Activated naive CD4-positive, alpha-beta T cell treated with Interleukin-2 at 50 U/mL for 16 hours (primary cell): ENCODE results near the gene HUS1.
"Not testable (repeated sequence)": the region's sequence is repeated elsewhere in the genome, so short reads cannot be mapped to it uniquely, and the experiment has no call there.

Source experiments
- DNase-seq: peaks from one replicate; pipeline ENCODE4 v3.0.0-alpha.2; 2020

Gene HUS1

DNA sequence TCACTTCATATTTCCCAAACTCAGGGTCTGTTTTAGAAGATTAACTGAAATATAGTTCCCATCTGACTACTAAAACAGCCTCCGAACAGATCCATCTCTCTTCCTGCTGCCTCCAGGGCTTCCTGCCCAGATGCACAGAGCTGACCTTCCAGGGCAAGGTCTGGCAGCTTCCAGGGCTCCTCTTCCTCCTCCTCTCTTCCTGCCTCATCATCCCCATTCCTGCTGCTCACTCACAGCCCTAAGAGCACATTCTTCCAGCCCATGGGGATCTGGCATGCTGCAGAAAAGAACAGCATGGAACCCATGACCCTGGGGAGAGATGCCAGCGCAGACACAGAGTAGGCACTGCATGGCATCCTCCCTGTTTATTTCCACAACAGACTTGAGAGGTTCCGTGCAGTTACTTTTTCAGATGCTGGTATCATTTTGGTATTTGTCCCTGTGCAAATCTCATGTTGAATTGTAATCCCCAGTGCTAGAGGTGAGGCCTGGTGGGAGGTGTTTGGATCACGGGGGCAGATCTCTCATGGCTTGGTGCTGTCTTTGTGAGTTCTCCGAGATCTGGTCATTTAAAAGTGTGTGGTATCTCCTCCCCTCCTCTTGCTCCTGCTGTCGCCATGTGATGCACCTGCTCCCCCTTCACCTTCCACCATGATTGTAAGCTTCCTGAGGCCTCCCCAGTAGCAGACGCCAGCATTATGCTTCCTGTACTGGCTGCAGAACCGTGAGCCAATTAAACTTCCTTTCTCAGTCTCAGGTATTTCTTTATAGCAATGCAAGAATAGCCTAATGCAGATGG is 35.5 kb downstream of the HUS1 start:
- DNase-seq, result no peak

DNA sequence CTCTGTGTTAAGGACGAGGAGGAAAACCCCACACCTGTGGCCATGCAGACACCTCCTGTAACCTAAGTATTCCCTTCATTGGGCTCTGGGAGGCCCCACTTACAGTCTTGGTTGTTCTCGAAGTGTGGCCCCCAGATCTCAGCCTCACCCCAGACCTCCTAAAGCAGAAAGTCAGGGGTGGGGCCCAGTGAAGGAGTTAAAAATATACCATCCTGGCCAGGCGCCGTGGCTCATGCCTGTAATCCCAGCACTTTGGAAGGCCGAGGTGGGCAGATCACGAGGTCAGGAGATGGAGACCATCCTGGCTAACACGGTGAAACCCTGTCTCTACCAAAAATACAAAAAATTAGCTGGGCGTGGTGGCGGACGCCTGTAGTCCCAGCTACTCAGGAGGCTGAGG is 36.8 kb downstream of the HUS1 start:
- DNase-seq, result not testable (repeated sequence)

DNA sequence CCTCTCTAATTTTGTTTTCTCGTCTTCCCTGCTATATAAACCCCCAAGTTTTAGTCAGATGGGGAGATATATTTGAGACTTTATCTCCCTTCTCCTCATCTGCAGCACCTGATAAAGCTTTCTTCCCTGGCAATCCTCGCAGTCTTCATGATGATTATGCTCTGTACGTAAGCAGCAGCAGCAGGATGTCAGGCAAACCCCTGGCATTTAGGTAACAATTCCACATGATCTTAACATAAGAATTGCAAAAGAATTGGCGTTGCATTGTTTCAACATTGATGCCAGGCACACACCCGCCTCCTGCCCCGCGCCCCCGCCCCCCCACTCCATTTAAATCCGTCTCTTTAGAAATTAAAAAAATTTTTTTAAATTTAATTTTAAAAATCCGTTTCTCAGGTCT is 37.3 kb downstream of the HUS1 start:
- no peak for DNase-seq

DNA sequence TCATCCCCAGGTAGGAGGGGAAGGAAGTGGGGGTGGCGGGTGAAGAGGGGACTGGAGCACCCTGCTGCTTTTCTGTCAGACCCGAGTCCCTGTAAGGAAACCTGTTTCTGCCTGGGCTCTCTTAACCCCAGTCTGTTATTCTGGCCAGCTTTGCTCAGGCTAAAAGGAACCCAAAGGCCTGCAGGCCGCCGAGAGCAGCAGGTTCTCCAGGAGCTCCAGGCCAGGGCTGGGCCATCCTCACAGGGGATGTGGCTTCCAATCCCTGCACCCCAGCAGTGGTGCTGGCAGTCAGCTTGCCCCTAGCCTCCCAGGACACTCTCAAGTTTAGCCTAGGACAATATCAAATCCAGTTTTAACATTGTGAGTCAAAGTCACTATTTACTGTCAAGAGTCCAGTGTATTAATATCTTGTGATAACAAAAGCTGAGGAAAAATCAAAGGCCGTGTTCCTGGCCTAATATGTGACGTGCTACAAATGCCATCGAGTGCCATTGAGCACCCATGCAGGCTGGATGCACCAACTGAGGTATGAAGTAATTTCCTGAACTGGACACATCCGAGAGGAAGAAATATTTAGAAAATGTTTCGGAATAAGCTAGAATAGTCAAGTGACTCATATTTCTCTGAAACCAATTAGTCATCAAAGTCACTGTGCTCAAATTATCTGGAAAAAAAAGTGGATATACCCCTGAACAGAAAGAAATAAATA is 38.1 kb downstream of the HUS1 start:
- DNase-seq, result no peak

DNA sequence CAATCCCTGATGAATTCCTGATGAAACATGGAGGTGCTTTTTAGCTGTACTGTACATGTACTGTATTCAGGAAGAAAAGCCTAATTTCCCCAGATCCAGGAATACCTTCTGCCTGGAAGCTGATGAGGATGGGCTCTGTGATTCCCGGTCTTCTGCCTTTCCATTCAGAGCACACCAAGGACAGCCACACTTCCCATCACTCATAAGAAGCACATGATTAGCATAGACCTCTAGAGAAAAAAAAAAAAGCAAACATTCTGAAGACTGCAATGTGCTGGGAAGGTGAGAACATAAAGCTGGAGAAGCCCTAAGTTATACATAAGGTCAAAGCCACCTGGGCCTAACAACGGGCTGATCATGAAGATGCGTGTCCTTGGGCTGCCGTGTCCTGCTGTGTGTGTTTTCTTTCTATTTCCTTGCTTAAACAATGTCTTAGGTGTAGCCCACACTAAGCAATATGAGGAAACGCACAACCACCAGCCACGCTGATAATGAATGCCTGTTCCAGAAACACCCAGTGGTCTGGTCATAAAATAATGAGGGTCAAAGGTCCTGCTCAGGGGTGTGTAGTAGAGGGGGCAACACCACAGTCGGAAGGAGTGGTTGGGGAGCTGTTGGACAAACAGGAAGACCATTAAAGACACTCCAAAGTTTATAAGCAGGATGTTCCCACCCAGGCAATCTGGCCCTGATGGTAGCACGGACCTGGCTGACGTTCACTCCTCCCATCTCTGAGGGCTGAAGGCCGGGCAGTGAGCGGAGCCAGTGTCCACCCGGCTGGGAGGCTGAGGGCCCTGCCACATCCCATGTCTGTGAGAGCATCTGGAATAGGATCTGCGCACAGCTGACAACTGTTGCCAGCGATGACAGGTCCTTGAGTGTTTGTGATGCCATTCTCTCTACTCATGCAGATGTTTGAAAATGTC is 39.1 kb downstream of the HUS1 start:
- DNase-seq, result no peak

DNA sequence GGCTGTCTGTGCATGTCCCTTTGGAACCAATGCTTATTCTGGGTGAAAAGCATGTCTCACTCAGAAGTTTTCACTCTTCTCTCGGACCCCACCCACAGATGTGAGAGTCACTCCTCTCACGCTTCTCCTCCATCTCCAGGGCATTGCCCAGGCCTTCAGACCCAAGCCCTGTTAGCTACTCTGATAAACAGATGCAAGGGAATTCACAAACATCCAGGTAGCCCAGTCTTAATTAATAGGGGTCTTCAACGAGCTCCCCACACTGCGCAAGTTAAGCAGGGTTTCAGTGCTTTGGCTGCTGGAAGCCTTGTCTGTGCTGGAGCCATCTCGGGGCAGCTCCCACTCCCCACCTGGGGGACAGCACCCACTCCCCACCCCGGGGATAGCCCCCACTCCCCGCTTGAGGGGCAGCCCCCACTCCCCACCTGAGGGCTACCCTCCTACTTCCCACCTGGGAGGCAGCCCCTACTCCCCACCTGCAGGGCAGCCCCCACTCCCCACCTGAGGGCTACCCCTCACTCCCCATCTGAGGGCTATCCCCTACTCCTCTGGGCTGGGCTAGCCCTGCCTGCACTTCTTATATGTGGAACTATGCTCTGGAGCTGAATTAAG is 39.9 kb downstream of the HUS1 start:
- no peak for DNase-seq

DNA sequence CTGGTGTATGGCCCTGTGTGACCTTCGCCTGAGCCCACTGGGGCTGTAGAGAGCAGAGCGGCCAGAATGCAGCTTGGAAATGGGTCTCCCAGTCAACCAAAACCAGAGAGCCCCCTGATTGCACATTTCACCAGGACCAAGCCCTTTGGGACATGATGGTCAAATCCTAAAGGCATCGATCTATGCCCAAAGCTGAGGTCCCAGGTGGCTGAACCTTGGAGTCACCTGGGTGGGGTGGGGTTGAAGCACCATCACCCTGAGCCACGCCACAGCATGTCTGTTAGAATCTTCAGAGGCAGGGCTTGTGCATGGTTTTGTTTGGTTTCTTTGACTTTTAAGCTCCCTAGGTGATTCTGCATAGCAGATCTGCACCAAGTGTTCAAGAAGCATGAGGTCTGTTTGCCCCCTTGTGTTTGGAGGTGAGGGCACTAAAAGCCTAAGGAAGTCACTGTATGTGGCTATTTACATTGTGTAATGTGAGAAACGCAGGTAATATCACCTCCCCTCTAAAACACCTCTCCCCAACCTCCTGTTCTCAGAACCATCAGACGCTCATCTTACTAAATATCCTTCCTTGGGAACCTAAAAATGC is 40.7 kb downstream of the HUS1 start:
- DNase-seq, result no peak

DNA sequence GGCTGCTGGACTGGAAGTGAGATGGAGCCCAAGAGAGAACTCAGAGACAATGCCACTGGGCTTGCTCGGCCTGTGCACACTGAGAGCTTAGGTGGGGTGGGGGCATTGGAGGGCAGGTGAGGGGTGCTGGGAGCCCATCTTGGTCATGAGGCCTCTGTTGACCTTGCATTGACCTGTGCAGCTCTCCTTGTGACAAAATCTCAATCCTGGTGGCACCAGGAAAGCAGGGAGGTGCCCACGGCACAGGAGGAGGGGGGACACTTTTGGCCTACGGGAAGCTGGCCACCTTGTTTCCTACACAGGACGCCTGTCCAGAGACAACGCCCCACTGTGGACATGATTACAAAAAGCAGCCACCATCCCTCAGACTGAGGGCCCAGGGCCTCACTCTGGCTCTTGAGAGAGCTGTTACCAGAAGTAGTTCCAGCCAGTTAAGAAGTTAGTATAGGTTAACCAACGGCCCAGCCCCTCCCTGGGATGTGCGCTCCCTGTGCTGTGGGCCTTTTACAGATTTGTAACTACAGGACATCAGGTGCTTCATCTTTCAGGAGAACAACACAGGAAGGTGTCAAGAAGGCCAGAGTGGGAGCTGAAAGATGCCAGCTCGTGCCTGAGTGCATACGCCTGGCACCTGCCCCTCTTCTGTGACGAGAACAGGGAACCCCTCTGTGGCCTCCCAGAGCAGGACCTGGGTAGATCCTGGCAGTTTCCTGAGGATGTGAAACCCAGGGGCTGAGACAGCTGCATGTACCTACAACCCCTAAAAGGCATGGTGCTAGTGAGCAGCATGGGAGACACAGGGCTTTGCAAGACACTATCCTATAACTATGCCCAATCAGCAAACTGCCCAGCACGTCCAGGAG is 41.5 kb downstream of the HUS1 start:
- no peak for DNase-seq

DNA sequence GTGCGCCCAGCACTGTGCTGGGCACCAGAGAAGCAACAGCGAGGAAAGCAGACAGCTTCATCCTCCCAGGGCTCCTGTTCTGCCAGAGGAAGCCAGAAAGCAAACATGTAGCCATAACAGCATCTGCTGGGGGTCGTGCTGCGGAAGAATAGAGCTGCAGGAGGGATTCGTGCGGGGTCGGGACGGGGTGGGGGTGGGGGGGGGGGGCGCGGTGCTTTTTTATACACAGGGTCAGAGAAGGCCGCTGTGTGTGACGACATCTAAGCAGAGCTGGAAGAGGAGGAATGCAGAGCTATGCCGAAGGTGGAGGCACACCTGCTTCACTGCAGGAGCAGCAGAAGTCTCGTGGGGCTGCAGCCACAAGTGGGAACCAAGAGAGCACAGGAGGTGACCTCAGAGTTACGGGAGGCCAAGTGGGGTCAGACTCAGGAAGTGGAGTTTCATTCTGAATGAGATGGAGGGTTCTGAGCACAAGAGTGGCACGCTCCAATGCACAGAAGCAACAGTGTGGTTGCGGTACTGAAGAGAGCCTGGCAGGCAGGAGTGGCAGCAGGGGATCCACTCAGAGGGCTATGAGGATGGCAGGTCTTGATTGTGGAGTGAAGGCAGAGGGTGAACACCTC is 42.2 kb downstream of the HUS1 start:
- no peak for DNase-seq

DNA sequence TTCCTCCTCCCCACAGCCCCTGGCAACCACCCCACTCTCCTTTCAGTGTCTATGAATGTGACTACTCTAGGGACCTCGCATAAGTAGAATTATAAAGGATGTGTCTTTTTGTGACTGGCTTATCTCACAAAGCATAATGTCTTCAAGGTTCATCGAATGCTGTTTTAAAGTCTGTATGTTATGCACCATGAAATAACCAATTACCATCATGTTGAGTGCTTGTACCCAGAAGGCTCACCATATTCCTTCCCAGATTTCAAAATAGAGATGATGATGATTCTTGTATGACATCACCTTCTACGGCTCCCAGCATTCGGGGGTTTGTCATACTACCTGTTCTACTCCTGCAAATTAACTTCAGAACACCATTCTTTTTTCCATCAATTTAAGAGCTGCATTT is 43.1 kb downstream of the HUS1 start:
- no peak for DNase-seq

DNA sequence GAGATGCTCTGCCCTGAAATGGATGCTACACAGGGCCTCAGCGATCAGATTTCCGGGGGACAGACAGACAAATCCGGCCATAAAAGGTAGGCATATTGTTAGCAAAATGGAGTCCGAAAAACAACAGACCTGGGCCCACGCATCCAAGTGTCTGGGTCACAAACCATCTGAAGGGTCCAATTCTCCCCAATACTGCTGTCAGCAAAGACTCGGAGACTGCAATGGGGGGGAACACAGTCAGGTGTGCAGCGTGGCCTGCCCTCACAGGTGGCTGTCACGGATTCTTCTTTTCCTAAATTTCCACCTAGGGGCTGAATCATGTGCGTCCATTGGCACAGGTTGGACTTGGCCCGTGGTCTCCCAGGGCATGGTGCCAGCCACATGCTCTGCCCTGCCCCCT is 44.1 kb downstream of the HUS1 start:
- DNase-seq, result no peak

DNA sequence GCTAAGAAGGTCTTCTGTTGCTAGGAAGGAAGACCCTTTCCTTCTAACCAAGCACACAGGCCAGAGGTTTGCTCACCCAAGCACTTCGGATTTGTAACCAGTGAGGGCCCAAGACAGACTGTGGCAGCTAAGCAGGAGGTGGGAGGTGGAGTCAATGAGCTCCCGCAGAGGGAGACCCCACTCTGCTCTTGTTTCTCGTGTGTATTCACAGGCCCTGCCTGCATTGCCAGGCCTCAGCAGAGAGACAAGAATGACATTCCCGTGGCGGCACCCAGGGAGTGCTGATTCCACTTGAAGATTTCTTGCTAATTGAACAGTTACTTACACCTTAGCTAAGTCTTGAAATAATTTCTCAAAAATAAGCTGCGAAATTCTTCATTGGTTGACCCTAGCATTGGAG is 44.6 kb downstream of the HUS1 start:
- DNase-seq, result no peak

DNA sequence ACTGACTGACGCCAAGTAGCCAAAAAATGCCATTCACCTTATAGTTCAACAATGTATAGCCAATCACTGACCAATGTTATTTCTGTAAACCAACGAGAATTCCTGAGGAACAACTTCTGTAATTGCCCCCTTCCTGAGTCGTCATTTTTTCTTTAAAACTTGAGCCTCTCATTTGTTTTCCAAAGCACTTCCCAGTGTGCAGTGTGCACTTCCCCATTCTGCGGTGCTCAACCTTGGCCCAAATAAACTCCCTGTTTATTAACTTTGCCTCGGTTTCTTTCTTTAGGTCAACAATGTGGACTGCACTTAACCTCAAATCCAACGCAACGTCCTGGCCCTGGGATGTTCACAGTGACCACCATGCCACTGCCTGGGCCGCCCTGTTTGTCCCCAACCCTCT is 46.2 kb downstream of the HUS1 start:
- DNase-seq, result no peak

DNA sequence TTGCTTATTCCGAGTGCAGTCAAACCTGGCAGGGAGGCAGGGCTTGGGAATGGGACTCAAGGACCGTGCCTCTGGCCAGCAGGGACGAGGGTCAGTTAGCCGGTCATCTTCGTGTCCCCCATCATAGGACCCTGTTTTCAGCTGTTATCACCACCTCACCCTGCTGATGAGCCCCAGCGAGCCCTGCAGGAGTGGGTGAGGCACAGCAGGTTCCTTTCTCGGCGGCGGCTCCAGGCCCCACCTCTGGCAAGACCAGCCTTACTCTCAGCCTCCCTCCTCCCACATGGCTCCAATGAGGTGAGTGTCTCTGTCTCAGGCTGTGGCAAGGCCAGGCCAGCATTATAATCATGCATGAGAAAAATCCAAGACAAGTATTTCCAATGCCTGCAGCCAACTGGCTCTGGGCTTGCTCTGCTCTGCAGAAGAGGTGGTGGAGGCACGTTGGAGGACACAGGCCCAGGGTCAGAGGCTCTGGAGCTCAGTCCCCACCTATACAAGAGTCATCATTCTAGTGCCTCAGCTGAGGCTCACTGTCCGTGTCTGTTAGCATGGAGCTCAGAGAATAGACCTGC is 46.9 kb downstream of the HUS1 start:
- no peak for DNase-seq

DNA sequence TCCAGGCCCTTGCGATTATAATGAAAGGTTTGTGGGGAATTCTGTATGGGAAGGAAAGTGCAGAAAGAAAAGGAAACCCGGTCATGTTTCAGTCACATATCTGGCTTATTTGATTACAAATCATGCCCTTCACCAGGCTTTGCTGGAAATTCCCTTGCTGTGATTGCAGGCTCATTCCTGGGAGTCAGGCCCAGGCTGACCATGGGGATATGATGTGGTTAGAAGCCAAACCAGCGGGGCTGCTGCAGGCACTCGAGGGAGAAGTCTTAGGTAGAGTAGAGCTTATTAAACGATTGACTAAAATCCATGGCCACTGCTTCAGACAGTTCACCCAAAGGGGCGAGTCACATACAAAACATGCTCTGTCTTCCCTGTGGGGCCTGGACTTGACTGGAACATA is 47.4 kb downstream of the HUS1 start:
- DNase-seq, result no peak

DNA sequence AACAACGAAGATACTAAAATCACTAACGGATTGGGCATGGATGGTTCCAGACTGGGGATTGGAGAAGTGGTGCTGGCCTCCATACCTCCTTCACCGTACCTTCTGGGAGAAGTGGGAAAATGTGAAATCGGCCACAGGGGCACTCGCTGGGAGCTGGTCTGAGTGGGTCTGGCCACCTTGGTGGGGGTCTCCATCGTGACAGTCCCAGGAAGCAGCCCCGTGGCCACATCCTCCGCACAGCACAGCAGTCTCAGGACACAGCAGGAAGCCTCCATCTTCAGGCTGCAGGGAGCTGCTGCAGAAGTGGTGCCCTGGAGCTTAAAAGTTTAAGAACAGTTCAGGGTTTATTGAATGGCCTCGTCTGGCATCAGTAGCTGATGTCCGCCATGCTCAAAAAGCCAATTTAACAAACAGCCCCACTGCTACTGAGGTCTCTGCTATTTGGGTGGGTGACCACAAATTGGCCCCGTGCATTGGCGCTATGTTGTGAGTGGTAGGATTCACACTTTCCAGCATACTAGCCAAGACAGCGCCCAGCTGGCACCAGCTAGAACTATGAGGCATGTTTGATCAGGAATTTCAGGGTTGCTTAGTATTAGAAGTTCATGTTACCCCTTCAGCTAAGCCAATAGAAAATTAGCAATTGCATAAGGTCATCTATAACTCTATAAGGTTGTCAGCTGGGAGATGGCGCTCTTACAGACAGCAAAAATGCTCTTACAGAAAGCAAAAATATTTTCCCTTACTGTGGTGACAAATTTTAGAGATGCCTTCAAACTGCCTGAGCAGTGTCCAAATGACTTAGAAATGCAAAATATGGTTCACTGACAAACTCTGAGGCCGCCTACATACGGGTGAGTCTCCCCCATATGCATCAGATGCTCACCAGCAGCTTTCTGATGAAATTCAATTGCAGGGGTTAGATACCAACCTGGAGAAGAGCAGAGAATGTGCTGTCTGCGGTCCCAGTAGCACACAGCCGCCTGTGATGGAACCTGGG is 48.1 kb downstream of the HUS1 start:
- DNase-seq, result no peak

DNA sequence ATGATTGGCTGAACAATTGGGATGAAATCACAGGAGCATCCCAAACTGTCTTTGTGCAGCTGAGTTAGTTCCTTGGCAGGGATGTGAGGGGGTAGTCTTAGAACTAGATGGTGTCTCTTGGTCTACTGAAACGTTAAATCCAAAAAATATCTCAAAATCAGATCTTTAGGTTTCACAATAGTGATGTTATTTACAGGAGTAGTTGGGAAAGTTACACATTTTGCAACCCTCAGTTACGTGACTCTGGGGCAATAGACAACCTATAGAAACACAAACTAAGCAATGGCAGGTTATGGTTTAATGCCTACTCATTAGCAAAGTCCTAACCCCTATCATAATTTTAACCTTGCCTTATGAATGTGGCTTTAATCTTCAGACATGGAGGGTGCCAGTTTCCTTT is 55.1 kb downstream of the HUS1 start:
- DNase-seq, result no peak

DNA sequence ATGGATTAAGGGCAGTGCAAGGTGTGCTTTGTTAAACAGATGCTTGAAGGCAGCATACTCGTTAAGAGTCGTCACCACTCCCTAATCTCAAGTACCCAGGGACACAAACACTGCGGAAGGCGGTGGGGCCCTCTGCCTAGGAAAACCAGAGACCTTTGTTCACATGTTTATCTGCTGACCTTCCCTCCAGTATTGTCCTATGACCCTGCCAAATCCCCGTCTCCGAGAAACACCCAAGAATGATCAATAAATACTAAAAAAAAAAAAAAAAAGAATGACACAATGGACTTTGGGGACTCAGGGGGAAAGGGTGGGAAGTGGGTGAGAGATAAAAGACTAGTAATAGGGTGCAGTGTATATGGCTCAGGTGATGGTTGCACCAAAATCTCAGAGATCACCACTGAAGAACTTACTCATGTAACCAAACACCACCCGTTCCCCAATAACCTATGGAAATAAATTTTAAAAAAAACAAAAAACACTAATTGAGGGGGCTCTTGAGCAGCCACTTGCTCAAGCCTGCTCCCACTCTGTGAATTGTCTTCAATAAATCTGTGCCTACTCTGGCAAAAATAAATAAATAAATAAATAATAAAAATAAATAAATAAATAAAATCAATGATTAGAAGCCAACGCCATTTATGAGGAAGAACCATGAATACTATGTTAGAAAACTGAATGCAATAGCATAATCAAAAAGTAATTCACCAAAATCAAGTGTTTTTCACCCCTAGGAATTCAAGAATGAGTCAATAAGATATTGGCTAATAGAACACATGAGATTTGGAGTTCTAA is 56.1 kb downstream of the HUS1 start:
- DNase-seq, result not testable (repeated sequence)

DNA sequence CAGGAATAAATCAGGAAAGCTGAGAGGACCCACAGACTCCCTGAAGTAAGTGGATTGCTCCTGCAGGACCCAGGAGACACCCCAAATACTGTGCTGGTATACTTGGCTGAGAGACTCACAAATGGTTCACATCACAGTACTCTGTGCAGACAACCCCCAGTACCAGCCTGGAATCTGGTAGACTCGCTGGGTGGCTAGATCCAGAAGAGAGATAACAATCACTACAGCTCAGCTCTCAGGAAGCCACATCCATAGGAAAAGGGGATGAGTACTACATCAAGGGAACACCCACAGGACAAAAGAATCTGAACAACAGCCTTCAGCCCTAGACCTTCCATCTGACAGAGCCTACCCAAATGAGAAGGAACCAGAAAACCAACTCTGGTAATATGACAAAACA is 62.9 kb downstream of the HUS1 start:
- not testable (repeated sequence) for DNase-seq
